ENCODE data around the gene SLC4A2.
A peak's percentile ranks its signal among the peaks of the same experiment; 100 is the strongest.

The SLC4A2 gene

DNA sequence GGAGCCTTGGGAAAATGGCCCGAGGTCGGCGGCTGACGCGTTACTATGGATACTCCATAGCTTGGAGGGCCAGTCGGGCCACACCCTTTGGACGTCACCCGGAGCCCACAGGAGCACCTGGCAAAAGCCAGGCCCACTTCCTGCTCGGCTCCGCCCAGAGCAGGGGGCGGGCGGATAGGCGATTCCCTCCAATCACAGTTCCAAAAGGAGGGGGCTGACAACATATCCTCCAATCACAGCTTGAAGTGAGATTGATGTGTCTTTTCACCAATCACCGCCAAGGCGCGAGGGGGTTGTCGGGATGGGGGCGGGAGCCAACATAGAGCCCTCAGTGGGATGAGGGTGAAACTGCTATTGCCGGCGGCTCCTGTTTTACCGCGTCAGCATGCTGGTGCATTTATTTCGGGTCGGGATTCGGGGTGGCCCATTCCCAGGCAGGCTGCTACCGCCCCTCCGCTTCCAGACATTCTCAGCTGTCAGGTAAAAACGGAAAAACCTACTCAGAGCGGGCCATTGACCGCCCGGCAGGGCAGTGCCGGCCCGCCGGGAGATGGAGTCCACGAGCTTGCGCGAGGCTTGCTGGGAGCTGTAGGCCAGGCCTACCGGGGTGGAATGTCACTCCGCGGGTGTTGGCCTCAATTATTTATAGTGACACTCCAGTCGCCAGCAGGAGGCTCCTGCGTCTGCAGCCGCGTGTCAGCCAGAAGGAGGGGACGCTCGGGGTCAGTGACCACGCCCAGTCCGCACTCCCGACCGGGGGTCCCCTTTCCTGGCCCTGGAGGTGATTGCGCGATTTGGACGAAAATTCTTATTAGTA, 31.1 kb upstream of the SLC4A2 start, which contains the start of gene ABCB8:
TSS of gene ABCB8 (plus strand) at position 320 of the 817 bp plus-strand sequence. CDS start at position 386, 66 bp downstream.
- Histone ChIP-seq H3K4me2 (peak within 1 kb of the TSS; percentile 89 to 98 (median 94)), H3K27ac (peak within 1 kb of the TSS; percentile 41 to 80 (median 65); a peak in 21 of 22 replicates), H3K4me1 (peaks cover 25 to 35% (median 28%) of the 10 kb centered on the region in 10 experiments), H4K20me1 (peaks cover 0 to 7% (median 0%) of the 10 kb centered on the region in 11 experiments; a peak in 3 of 22 replicates), H3K36me3 (peaks cover 0 to 13% (median under 1%) of the 10 kb centered on the region in 11 experiments; a peak in 5 of 22 replicates), H3K27me3 (peaks cover 0 to 16% (median 6%) of the 10 kb centered on the region in 11 experiments; a peak in 7 of 22 replicates), H3K4me3 (peak within 1 kb of the TSS; percentile 57 to 78 (median 68)), H3K9ac (peak within 1 kb of the TSS; percentile 57 to 80 (median 76)), H3K9me3 (replicated peaks in 1 of 11) (no peaks in the 10 kb centered on the region)
- TF ChIP-seq Cebpa-rat (IDR thresholded peaks at IDR 0.05), result no peak

DNA sequence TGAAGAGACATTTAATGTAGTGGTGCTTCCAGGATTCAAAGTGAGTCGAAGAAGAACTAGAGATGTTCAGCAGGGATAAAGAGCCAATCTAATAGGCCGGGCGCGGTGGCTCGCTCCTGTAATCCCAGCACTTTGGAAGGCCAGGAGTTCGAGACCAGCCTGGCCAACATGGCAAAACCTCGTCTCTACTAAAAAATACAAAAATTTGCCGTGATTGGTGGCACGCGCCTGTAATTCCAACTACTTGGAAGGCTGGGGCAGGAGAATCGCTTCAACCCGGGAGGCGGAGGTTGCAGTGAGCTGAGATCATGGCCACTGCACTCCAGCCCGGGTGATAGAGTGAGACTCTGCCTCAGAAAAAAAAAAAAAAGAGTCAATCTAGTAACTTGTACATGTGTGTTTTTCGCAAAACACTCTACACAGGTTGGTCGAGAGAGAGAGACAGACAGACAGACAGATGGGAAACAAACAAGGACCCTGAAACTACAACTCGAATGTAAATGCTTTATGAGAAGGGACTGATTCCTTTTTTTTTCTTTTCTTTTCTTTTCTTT, 30.4 kb upstream of the SLC4A2 start:
- peaks cover 0 to 20% (median 8%) of the 10 kb centered on the region in 11 experiments; a peak in 10 of 22 replicates for H3K36me3 ChIP-seq
- no peak for TF ChIP-seq Cebpa-rat (IDR thresholded peaks at IDR 0.05)
- peak overlapping the region; percentile 41 to 80 (median 65); a peak in 21 of 22 replicates for H3K27ac ChIP-seq
- H3K9me3 ChIP-seq (replicated peaks in 1 of 11), result no peaks in the 10 kb centered on the region
- peaks cover 0 to 16% (median 6%) of the 10 kb centered on the region in 11 experiments; a peak in 7 of 22 replicates for H3K27me3 ChIP-seq
- H3K4me2 ChIP-seq, result peak overlapping the region; percentile 80 to 98 (median 92)
- peaks cover 19 to 34% (median 23%) of the 10 kb centered on the region in 10 experiments for H3K4me1 ChIP-seq
- H4K20me1 ChIP-seq, result peaks cover 0 to 14% (median 0%) of the 10 kb centered on the region in 11 experiments; a peak in 5 of 22 replicates
- H3K9ac ChIP-seq, result peak overlapping the region; percentile 57 to 80 (median 76)
- peak overlapping the region; percentile 57 to 78 (median 68) for H3K4me3 ChIP-seq

DNA sequence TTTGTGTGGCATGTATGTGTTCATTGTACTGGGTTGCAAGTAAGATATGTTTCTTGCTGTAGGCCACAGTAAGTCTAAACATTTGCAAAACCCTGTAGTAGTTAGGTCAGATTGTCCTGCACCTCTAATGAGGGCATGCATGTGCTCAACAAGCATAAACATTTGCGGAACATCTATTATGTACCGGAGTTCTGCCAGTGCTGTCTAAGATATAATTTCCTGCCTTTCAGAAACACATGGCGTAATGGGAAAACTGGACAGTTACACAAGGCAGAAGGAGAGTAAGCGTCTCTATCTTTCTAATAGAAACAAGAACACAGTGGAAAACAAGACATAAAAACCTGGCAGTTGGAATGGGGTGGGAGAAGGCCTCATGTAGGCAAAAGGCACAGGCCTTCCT, 28.4 kb upstream of the SLC4A2 start:
- H3K4me2 ChIP-seq, result no peak overlapping the region
- no peak overlapping the region for H3K27ac ChIP-seq
- peaks cover 14 to 40% (median 28%) of the 10 kb centered on the region in 11 experiments; a peak in 20 of 22 replicates for H3K36me3 ChIP-seq
- no peaks in the 10 kb centered on the region for H3K9me3 ChIP-seq (replicated peaks in 1 of 11)
- no peak overlapping the region for H3K9ac ChIP-seq
- peaks cover 19 to 41% (median 22%) of the 10 kb centered on the region in 10 experiments for H3K4me1 ChIP-seq
- no peak overlapping the region for H3K4me3 ChIP-seq
- H4K20me1 ChIP-seq, result peaks cover 0 to 32% (median 0%) of the 10 kb centered on the region in 11 experiments; a peak in 6 of 22 replicates
- peaks cover 0 to 14% (median 5%) of the 10 kb centered on the region in 11 experiments; a peak in 7 of 22 replicates for H3K27me3 ChIP-seq
- no peak for TF ChIP-seq Cebpa-rat (IDR thresholded peaks at IDR 0.05)

DNA sequence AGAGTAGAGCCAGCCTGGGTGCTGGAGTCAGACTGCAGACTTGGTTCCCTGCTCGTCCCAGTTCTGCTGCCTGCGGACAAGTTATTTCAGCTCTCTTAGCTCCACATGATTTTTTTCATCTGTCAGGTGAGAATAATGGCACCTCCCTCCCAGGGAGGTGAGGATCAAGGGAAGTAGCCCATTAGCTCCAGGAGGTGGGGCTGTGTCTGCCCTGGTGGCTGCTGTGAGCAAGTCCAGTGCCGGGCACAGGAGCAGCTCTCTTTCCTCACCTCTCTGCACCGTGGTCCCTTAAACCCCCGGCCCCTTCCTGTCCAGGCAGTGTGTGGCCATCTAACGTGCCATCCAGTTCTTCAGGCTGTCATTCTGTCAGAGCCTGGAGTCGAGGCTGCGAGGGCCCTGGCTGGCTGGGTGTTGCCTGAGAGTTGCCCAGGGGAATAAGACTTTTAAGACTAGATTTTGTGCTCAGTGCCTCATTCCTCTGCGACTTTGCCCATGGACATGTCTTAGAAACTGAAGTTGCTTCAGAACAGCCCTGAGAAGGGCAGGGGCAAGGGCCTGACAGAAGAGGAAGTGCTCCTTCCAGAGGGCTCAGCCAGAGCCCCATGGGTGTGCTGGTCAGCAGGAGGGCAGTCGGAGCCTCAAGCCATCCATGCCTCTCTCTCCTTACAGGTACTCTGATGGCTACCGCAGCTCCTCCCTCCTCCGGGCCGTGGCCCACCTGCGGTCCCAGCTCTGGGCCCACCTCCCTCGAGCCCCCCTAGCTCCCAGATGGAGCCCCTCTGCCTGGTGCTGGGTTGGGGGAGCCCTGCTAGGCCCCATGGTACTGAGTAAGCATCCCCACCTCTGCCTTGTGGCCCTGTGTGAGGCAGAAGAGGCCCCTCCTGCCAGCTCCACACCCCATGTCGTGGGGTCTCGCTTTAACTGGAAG, 26.2 kb upstream of the SLC4A2 start:
- TF ChIP-seq Cebpa-rat (IDR thresholded peaks at IDR 0.05), result no peak
- Histone ChIP-seq H3K4me1 (peaks cover 17 to 42% (median 21%) of the 10 kb centered on the region in 10 experiments), H3K27me3 (no peaks in the 10 kb centered on the region), H4K20me1 (peaks cover 0 to 32% (median 0%) of the 10 kb centered on the region in 11 experiments; a peak in 6 of 22 replicates), H3K4me2 (peak overlapping the region in 3 of 11 experiments; percentile 9 to 41 (median 40); a peak in 5 of 22 replicates), H3K27ac (0 out of 22 replicates have a peak overlapping the region, but pooled peaks of 1 of the 11 experiments have one; percentile 20), H3K36me3 (peaks cover 27 to 52% (median 38%) of the 10 kb centered on the region in 11 experiments; a peak in 21 of 22 replicates), H3K9ac (peak overlapping the region in 5 of 11 experiments; percentile 0 to 36 (median 1); a peak in 5 of 22 replicates), H3K9me3 (replicated peaks in 1 of 11) (no peaks in the 10 kb centered on the region), H3K4me3 (no peak overlapping the region)

DNA sequence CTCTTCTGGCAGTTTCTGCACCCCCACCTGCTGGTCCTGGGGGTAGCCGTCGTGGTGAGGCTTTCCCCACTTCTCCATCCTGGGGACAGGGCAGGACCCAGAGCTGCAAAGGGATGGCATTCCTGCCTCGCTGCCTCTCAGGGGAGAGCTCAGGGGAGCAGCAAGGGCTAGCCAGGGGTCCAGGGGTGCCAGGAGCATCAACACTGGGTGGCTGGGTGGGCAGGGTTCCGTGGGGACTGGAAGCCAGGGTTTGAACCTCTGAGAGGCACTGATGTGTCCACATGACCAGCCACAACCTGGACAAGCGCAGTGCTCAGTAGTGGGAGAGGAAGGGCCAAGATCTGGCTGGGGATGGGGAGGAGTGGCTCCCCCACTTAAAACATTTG, 25.5 kb upstream of the SLC4A2 start:
- Histone ChIP-seq H3K36me3 (peaks cover 27 to 52% (median 38%) of the 10 kb centered on the region in 11 experiments; a peak in 21 of 22 replicates), H3K9ac (peak overlapping the region in 2 of 11 experiments; percentile 15 to 36; a peak in 3 of 22 replicates)

DNA sequence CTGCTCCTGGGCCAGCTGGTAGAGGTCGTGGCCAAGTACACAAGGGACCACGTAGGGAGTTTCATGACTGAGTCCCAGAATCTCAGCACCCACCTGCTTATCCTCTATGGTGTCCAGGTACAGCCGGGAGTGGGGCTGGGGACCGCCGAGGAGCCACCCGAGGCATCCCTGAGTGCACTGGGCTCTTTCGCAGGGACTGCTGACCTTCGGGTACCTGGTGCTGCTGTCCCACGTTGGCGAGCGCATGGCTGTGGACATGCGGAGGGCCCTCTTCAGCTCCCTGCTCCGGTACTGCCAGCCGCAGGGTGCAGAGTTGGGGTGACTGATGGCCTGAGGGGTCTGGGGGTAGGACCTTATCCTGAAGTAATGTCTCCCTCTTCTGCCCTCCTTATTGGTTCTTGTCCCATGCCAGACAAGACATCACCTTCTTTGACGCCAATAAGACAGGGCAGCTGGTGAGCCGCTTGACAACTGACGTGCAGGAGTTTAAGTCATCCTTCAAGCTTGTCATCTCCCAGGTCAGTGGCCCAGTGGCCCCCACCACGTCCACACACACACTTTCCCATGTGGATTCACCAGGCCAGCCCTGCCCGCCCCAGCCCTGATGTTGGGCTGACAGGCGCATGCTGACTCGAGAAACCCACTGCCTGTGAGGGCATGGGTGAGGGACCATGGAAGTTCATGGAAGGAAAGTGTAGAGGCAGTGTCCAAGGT, 24.9 kb upstream of the SLC4A2 start:
- Histone ChIP-seq H3K4me2 (no peak overlapping the region), H3K4me1 (peaks cover 22 to 48% (median 26%) of the 10 kb centered on the region in 10 experiments), H3K4me3 (no peak overlapping the region), H3K36me3 (peaks cover 27 to 52% (median 38%) of the 10 kb centered on the region in 11 experiments; a peak in 21 of 22 replicates), H3K27me3 (no peaks in the 10 kb centered on the region), H3K27ac (no peak overlapping the region), H4K20me1 (peaks cover 1 to 40% (median 6%) of the 10 kb centered on the region in 11 experiments; a peak in 13 of 22 replicates), H3K9ac (0 out of 22 replicates have a peak overlapping the region, but pooled peaks of 1 of the 11 experiments have one; percentile 9), H3K9me3 (replicated peaks in 1 of 11) (no peaks in the 10 kb centered on the region)
- TF ChIP-seq Cebpa-rat (IDR thresholded peaks at IDR 0.05), result no peak

More for the DNA sequence above, 25.5 kb upstream of the SLC4A2 start:
- no peak for TF ChIP-seq Cebpa-rat (IDR thresholded peaks at IDR 0.05)
- Histone ChIP-seq H3K27ac (0 out of 22 replicates have a peak overlapping the region, but pooled peaks of 1 of the 11 experiments have one; percentile 20), H3K9me3 (replicated peaks in 1 of 11) (no peaks in the 10 kb centered on the region), H3K4me1 (peaks cover 22 to 48% (median 26%) of the 10 kb centered on the region in 10 experiments), H4K20me1 (peaks cover 0 to 37% (median 3%) of the 10 kb centered on the region in 11 experiments; a peak in 8 of 22 replicates), H3K4me2 (peak overlapping the region in 2 of 11 experiments; percentile 40 to 41; a peak in 2 of 22 replicates), H3K27me3 (no peaks in the 10 kb centered on the region), H3K4me3 (no peak overlapping the region)

DNA sequence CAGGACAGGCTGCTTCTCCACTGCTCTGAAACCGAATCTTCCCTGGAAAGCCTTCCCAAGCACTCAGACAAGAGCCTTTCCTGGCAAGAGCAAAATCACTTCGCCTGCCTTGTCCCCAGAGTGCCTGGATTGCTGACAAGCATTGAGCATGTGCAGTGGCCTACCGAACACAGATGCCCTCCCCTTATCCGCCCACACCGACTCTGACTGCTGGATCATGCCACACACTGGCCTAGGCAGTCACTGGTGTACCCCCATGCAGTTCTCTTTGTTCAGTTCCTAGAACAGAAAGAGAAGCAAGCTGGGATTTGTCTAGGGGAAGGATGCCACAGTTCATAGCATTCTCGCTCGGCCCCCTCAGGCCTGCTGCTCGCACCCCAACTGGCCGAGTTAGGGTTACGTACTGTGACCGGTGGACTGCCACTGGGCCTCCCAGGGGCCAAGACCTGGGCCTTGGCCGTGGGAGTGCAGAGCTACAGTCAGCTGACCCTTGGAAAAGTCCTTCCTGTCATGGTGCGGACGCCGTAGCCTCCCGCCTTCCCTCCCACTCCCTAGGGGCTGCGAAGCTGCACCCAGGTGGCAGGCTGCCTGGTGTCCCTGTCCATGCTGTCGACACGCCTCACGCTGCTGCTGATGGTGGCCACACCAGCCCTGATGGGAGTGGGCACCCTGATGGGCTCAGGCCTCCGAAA, 24.2 kb upstream of the SLC4A2 start:
- Histone ChIP-seq H3K27me3 (no peaks in the 10 kb centered on the region), H3K9me3 (replicated peaks in 1 of 11) (no peaks in the 10 kb centered on the region), H3K27ac (no peak overlapping the region), H3K9ac (no peak overlapping the region; a peak in 1 of 22 replicates), H3K36me3 (peaks cover 27 to 52% (median 38%) of the 10 kb centered on the region in 11 experiments; a peak in 21 of 22 replicates), H3K4me2 (no peak overlapping the region), H3K4me3 (no peak overlapping the region), H3K4me1 (peaks cover 25 to 48% (median 26%) of the 10 kb centered on the region in 10 experiments), H4K20me1 (peaks cover 4 to 47% (median 12%) of the 10 kb centered on the region in 11 experiments; a peak in 15 of 22 replicates)
- no peak for TF ChIP-seq Cebpa-rat (IDR thresholded peaks at IDR 0.05)

Data from BLaER1 treated with 17β-estradiol and CSF1 and Interleukin-3, amounts not matched to agents 10 nM and 100 nM (cell line).